Ovary (tissue), 3 donors: ENCODE measurements around the gene RIPOR2.
"Not testable (repeated sequence)": the region's sequence is repeated elsewhere in the genome, so short reads cannot be mapped to it uniquely, and the experiment has no call there.

ENCODE experiments used
- EP300 ChIP-seq: sonication (generic); formaldehyde crosslinking; IDR thresholded peaks from one replicate; pipeline ENCODE4 v1.6.1; 2017; ENCODE audit warnings: antibody characterized with exemption
- TF ChIP-seq, protein P1 (sequence below), 3 donors: fragments of 450-650 bp in 2 of 3; fragments of 200-600 bp in 1 of 3; IDR thresholded peaks; one replicate each; pipeline versions ENCODE4 v1.5.1 to v1.8.0; 2016 to 2022; ENCODE audit warnings: antibody characterized with exemption in 3 of 3, mild to moderate bottlenecking in 1 of 3
- donor health status: DM: no; HTN: no; CAD: no.

DNA sequence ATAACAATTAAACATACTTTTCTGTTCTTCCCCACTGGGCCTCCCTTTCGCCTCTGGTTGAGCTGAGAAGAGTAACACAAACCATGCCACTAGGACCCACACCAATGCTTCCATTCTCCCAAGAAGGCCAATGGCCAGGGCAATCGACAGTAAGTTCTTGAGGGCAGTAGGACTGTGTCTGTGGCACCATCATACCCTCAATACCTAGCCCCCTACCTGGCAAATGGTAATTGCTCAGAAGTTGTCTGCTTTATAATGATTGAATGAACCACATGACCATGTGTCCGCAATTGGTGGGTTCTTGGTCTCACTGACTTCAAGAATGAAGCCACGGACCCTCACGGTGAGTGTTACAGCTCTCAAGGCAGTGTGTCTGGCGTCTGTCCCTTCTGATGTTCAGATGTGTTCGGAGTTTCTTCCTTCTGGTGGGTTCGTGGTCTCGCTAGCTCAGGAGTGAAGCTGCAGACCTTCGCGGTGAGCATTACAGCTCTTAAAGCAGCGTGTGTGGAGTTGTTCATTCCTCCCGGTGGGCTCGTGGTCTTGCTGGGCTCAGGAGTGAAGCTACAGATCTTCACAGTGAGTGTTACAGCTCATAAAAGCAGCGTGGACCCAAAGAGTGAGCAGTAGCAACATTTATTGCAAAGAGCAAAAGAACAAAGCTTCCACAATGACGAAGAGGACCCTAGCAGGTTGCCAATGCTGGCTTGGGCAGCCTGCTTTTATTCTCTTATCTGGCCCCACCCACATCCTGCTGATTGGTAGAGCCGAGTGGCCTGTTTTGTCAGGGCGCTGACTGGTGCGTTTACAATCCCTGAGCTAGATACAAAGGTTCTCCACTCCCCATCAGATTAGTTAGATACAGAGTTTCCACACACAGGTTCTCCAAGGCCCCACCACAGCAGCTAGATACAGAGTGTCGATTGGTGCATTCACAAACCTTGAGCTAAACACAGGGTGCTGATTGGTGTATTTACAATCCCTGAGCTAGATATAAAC lies 170.6 kb downstream of the RIPOR2 start:
- TF ChIP-seq, protein P1, sequence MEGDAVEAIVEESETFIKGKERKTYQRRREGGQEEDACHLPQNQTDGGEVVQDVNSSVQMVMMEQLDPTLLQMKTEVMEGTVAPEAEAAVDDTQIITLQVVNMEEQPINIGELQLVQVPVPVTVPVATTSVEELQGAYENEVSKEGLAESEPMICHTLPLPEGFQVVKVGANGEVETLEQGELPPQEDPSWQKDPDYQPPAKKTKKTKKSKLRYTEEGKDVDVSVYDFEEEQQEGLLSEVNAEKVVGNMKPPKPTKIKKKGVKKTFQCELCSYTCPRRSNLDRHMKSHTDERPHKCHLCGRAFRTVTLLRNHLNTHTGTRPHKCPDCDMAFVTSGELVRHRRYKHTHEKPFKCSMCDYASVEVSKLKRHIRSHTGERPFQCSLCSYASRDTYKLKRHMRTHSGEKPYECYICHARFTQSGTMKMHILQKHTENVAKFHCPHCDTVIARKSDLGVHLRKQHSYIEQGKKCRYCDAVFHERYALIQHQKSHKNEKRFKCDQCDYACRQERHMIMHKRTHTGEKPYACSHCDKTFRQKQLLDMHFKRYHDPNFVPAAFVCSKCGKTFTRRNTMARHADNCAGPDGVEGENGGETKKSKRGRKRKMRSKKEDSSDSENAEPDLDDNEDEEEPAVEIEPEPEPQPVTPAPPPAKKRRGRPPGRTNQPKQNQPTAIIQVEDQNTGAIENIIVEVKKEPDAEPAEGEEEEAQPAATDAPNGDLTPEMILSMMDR (IDR thresholded peaks at IDR 0.05) = not testable (repeated sequence)
- TF ChIP-seq EP300 = not testable (repeated sequence)
